ENCODE results near the gene TCP11.

DNA sequence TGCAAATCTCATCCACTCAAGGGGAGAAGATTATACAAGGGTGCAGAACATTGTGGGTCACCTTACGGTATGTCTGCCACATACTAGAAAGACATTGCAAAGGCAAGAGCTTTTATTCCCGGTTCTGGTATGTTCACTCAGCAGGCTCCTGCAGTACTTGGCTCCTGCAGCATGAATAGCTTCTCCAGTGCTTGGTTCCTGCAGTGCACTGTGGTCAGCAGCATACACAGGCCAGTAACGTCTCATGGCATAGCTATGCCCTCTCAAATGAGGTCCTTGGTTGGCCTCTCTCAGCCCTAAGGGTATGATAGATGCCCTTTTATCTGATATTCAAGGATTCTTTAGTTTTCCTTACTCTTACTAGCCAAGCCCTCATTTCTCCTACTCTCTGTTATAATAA is 12.6 kb downstream of the TCP11 start:
- TF ChIP-seq, protein P1, sequence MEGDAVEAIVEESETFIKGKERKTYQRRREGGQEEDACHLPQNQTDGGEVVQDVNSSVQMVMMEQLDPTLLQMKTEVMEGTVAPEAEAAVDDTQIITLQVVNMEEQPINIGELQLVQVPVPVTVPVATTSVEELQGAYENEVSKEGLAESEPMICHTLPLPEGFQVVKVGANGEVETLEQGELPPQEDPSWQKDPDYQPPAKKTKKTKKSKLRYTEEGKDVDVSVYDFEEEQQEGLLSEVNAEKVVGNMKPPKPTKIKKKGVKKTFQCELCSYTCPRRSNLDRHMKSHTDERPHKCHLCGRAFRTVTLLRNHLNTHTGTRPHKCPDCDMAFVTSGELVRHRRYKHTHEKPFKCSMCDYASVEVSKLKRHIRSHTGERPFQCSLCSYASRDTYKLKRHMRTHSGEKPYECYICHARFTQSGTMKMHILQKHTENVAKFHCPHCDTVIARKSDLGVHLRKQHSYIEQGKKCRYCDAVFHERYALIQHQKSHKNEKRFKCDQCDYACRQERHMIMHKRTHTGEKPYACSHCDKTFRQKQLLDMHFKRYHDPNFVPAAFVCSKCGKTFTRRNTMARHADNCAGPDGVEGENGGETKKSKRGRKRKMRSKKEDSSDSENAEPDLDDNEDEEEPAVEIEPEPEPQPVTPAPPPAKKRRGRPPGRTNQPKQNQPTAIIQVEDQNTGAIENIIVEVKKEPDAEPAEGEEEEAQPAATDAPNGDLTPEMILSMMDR (IDR thresholded peaks at IDR 0.05) = no peak
- TF ChIP-seq POLR2AphosphoS5 (IDR thresholded peaks at IDR 0.05; ENCODE audit: insufficient read depth in 1 of 2, low read depth in 1 of 2) = no peak

Measured in vagina (tissue), 2 donors.